HG02588 (cell line): ENCODE results near the gene SLC12A1.

Experiments used
- ATAC-seq: cut with Tn5 transposase; IDR thresholded peaks from one replicate; pipeline ENCODE4 v1.9.1; 2021; ENCODE audit warnings: mild to moderate bottlenecking, moderate library complexity; ENCODE audit not compliant: unreplicated experiment

The SLC12A1 gene

DNA sequence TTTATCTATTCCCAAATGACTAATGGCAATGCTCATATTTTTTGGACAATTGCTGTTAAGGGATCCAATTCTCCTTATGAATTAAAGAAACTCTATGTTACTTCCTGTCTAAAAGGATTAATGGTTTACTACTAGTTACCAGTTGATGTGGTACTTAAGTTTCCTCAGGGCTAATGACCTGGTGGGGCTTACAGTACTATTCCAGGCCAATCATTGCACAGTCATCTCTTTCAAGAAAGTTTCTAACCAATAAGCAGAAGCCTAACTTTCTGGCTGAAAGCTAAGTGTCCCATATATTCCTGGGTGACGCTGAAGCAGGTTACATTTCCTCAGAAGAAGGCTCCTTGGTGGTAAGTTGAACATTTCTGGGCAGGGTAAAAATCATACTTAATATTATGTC lies at the start of gene SLC12A1:
Gene SLC12A1 (plus strand): TSS at position 322 of the 400 bp plus-strand sequence. CDS start 1,418 bp downstream, outside the sequence.
- no peak for ATAC-seq

DNA sequence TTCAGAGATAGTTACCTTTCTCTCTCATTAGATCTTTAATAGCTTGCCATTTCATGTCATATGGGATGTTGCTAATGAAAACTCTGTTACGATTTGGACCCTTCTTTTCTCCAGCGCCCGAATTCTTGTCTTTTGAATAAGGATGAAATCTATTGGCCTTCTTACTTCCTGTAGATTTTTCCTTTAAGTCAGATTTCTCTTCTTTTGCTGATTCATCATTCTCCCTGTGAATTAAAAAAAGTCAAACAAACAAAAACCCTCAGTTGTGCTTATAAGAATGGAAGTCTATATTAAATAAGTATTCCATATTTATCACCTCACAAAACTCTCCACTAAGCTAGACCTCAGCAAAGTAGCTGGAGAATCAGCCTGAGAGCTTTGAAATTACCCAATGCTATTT lies 37.5 kb upstream of the SLC12A1 start:
- no peak for ATAC-seq

DNA sequence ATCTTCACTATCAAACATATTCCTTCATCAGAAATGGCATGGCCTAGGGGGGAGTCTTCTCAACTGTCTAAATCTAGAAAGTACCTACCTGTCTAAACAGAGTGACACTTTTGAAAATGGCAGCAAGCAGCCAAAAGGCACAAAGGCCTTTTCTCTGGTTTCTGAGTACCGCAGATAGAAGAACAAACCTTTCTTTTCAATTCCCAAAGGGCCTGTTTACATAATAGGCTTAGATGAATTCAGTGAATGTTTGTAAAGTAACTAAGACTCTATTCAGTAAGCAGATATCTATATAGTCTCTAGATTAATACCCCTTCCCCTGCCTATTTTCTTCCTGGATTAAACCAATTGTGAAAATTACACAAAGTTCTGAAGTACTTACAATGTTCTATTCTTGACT lies 35.1 kb upstream of the SLC12A1 start:
- ATAC-seq: no peak

- peak; percentile 27 for ATAC-seq
Observed at GRCh38 chr15:48175126-48175525, 31.0 kb upstream of the SLC12A1 start.

DNA sequence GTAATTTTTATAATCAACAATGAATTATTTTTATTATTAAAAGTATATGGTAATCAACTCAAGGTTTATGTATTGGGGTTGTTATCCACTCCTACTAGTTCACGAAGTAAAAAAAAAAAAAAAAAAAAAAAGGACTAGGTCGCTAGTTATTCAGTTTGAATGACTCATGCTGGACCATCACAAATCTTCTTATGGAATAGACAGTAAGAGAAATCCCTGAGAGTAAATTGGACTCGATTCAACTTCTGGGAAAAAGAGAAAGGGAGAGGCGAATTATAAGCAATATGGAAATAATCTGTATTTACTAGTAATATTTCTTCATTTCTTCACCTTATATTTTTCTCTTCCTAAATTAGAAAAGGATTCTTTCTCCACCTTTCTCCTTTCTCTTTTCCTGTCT lies 30.0 kb upstream of the SLC12A1 start:
- no peak for ATAC-seq

- no peak for ATAC-seq
Observed at GRCh38 chr15:48176957-48177356, 29.1 kb upstream of the SLC12A1 start.

GRCh38 chr15:48177383-48177765 lies 28.7 kb upstream of the SLC12A1 start:
- ATAC-seq: peak; percentile 61

GRCh38 chr15:48177766-48178647 lies 28.1 kb upstream of the SLC12A1 start, which contains the start of gene MYEF2:
MYEF2 (minus strand) TSS chr15:48178295; CDS start chr15:48178237, 58 bp downstream.
- peak; percentile 80 for ATAC-seq

DNA sequence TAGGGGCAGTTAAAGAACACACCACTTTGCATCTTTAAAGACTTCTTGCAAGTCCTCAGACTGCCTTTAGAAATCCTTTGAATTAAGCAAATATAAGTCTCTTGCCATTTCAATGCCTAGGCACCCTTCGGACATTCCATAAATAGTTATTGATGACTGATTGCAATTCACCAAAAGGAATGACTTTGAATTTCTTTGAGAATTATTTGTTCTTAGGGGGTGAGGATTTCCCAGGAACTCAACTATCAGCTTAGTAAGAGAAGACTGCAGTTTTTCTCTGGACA lies 27.5 kb upstream of the SLC12A1 start:
- no peak for ATAC-seq

DNA sequence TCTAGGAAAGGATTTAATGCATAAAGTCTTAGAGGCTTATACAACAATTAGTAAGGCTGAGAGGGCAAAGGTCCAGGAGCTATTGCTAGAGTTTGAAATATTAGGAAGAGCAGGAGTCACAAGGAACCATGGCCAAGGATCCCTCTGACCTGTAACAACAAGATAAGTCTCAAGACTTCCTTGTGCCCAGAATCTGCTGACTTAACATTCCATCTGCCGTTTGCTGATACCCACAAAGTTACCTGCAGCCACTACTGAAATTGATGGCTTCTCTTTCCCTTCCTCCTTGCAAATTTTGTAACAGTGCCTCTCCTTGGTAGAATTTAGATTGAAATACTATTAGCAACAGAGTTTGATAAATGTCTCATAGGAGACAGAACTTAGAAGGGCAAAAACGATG lies 23.4 kb upstream of the SLC12A1 start:
- ATAC-seq: no peak

DNA sequence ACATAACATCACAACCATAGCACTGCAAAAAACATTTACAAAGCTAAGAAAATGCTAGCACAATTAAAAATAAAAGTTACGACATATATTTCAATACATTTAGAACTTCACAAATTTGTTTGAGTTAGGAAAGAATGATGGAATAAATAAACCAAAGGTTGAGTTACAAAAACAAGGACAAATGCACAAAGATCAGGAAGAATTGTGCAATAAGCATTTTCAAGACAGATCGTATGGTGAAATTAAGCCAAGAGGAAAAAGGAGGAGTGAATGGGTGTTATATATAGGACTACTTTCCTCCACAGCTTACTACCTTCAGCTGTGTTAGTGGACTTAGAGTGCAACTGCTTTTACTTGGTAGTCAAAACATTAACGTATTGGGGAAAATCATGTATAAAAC lies 20.6 kb upstream of the SLC12A1 start:
- ATAC-seq: no peak

- ATAC-seq: no peak
Observed at GRCh38 chr15:48186271-48186670, 19.8 kb upstream of the SLC12A1 start.

DNA sequence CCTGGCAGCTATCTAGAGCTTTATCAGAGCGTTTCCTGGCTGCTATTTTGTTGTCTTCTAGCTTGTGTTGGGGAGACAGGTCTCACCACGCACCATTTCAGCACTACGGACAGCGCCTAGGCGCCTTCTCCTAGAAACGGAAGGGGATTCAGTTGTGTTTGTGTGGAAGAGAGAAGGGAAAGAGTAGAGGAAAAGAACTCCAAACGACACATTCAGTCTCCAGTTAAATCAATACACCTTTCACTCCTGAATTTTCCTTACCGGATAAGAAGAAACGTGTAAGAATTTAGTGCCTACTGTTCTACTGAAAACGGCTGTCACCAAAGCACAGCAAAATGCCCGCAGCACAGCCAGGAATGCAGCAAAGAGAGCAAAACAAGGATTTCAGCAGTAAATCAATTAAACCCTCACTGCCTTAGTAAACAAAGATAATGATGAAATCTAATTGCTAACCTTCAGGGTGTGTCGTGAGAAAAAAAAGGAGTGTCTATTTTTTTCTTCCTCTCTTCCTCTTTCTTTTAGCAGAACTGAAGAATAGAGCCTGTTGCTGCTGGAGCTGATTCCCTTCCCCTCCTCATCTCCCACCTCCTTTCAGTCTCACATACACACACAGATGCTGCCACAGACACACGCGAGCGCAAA lies 15.0 kb upstream of the SLC12A1 start:
- no peak for ATAC-seq

DNA sequence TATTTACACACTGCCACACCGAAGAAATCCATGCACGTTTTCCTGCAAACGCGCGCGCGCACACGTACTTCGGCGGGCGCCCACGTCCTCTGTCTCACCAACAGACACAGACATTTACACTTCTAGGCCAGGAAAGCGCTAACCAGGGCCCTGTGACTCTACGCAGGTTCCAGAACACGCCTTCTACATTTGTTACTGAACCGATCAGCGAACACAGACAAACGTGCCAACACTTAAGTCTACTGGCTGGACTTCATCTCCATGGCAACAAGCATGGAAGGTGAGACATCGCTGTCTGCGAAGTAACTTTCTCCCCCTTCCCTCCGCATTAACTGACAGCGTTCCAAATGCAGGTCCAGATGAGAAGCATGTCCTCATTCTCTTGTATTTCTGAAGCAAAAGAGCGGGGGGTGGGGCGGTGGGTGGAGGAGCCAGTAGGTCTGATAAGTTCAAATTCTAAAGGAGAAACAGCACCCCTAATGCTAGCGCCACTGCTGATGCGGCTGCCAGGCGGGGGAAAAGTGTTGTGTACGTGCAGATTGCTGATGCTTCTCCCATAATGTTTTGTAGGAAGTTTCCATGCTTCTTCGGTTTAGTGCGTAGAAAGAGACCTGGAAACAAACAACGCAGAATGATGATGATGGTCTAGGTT lies 14.4 kb upstream of the SLC12A1 start, which contains the start of gene CTXN2:
Gene CTXN2 (plus strand): TSS at position 92 of the 652 bp plus-strand sequence. CDS start 9,636 bp downstream, outside the sequence.
- no peak for ATAC-seq

DNA sequence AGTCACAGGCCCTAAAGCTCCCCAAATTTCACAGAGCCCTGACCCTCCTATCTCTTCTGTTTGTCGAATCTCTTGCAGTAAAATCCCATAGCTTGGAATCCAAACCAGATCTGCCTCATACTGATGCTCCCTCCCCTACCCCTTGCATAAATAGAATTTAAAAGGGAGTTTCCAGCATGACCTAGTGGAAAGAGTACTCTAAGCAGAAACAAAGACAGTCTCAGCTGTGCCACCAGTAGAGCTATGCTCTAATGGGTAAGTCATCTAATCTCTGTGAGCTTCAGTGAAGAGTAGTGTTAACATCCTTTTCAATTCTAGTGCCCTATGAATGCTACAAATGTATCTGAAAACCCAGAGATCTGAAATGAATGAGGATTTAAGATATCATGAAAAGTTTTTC lies 4.0 kb upstream of the SLC12A1 start:
- ATAC-seq: no peak

DNA sequence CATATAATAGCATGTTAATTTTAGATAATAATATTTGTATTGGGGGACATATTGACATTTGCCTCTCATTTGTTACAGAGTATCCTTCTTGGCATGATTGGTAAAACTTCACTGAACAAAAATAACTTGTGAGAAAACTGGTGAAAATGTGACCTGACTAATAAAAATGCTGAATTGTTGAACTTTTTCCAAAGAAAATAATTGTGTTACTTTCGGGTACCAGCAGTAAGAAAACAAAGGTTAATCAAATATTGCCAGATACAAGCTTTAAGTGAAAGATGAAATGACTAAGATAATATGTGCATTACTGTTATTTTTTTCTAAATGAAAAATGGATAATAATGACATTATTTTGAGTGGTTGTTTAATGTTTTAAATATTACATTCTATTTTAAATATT lies 15.2 kb downstream of the SLC12A1 start:
- no peak for ATAC-seq

GRCh38 chr15:48221885-48222284 lies 15.8 kb downstream of the SLC12A1 start:
- no peak for ATAC-seq

DNA sequence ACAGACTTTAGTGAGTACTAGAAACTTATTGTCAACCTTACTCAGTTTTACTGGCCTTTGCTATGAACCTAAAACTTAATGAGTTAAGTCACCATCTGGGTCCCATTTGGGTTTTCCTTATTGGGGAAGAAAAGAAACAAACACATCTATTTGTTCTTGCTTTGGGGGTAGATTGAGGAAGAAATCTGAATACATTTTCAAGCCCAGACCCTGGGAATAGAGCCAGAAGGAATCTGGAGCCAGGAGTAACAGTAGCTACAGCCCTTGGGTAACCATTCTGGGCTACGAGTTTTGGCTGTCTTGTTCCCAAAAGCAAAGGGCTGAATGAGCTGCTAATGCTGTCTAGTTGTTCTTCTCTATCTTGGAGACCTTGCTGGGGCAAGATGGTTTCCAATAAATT lies 16.5 kb downstream of the SLC12A1 start:
- ATAC-seq: no peak

DNA sequence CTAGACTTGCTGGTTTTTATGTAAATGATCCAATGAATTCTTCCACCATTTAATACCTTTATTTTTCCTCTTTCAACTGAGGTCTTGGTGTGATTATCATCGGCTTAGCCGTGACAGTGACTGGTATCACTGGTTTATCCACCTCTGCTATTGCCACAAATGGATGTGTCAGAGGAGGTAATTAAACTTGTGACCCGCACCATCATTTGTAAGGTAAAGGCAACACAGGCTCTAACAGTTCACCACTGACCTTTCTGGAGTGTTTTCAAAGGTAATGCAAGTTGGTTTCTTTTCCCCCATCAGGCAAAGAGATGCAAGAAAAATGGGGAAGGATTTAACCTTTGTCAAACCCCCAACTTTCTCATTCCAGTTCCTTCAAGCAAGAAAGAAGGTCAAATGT lies 19.7 kb downstream of the SLC12A1 start:
- ATAC-seq: no peak

DNA sequence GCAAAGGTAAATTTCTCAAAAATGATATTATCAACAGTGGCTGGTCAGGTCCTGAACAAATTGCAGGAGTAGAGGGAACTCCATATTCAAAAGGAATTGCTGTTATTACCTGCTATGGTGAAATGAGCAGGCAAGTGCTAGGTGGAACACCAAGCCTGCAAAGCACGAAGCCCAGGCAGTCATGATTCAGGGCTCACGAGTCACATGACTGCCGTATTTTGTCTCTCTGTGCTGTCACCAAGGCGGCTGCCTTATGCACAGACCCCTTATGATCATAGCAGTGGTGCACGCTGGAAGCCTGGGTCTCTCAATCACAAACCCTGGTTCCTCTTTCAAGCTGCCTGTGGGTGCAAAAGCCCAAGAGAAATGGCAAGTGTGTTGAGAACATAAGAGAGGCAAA lies 24.4 kb downstream of the SLC12A1 start:
- ATAC-seq: no peak

DNA sequence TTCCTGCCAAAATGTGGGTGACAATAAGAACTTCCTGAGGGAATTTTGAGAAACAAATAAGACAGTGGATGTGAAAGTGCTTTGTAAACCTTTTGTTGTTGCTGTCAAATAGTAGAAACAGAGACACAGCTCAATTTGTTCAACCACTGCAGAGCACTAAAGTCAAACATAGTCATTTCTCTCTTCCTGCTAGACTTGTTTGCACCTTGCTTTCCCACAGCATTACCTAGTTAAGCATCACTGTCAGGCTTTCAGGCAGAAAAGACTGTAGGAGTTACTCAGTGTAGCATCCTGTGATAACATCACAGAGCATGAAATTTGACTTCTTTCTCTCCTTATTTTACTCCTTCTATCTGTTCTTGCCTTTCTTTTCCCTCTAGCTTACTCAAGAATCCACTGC lies 27.1 kb downstream of the SLC12A1 start:
- ATAC-seq: no peak

- ATAC-seq: no peak
Observed at GRCh38 chr15:48239334-48239733, 33.2 kb downstream of the SLC12A1 start.
